ENCODE results near the gene MAD1L1.

The MAD1L1 gene

DNA sequence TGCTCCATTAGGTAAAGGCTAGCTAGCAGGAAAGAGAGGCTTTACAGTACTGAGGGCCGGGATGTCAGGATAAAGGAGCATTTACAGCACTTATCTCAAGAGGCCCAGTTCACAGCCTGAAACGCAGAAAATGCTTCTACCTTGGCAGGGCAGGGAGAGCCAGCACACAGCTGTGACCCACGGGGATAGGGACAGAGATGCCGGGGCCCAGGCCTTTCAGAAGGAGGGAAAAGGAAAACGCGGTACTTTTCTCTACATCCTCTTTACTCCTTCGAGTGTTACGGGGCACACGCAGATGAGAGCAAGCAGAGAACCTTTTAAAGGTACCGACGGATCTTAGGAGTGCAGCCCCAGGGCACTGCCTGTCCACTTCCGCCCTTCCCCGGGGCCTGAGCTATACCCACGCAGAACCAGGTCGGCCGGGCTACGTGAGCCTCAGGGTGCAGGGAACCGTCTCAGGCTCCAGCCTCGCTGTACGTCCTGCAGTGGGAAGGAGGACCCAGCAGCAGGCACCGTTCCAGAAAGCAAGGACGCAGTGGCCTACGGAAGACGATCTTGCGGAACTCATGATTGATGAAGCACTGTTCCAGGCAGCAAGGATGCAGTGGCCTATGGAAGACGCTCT, 330.4 kb downstream of the MAD1L1 start:
- no peak overlapping the region for H3K4me3 ChIP-seq (ENCODE audit: low read length)
- DNase-seq (ENCODE audit: low read depth) = no peak
- TF ChIP-seq, protein P1, sequence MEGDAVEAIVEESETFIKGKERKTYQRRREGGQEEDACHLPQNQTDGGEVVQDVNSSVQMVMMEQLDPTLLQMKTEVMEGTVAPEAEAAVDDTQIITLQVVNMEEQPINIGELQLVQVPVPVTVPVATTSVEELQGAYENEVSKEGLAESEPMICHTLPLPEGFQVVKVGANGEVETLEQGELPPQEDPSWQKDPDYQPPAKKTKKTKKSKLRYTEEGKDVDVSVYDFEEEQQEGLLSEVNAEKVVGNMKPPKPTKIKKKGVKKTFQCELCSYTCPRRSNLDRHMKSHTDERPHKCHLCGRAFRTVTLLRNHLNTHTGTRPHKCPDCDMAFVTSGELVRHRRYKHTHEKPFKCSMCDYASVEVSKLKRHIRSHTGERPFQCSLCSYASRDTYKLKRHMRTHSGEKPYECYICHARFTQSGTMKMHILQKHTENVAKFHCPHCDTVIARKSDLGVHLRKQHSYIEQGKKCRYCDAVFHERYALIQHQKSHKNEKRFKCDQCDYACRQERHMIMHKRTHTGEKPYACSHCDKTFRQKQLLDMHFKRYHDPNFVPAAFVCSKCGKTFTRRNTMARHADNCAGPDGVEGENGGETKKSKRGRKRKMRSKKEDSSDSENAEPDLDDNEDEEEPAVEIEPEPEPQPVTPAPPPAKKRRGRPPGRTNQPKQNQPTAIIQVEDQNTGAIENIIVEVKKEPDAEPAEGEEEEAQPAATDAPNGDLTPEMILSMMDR (conservative IDR thresholded peaks at IDR 0.05; ENCODE audit: low read length) = no peak

- H3K4me3 ChIP-seq (ENCODE audit: low read length) = no peak overlapping the region
- DNase-seq (ENCODE audit: low read depth) = no peak
- TF ChIP-seq, protein P1 (conservative IDR thresholded peaks at IDR 0.05; ENCODE audit: low read length) = no peak
Measured at GRCh38 chr7:1901431-1902210, 331.1 kb downstream of the MAD1L1 start.

- TF ChIP-seq, protein P1 (conservative IDR thresholded peaks at IDR 0.05; ENCODE audit: low read length) = no peak
- DNase-seq (ENCODE audit: low read depth) = no peak
- no peak overlapping the region for H3K4me3 ChIP-seq (ENCODE audit: low read length)
Measured at GRCh38 chr7:1900847-1901246, 331.9 kb downstream of the MAD1L1 start.

GRCh38 chr7:1899951-1900762, 332.6 kb downstream of the MAD1L1 start:
- no peak for DNase-seq (ENCODE audit: low read depth)
- H3K4me3 ChIP-seq (ENCODE audit: low read length) = no peak overlapping the region
- TF ChIP-seq, protein P1 (conservative IDR thresholded peaks at IDR 0.05; ENCODE audit: low read length) = no peak

DNA sequence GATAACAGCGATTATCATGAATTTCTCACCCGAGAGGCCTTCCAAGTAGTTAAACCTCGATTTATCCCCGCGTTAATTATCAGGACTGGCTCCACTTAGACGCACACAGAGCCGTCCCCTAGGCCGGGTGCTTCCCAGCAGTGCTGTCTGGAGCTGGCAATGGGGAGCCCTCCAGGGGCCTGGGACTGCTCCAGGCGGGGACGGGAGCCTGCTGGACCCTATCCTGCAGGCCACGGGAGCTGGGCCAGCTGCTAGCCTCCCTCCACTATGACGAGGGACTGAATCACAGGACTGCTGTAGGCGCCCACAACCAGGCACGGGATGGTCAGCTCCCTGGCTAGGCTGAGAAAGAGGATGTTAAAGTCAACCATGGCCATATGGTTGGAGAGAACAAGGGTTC, 333.5 kb downstream of the MAD1L1 start:
- no peak overlapping the region for H3K4me3 ChIP-seq (ENCODE audit: low read length)
- TF ChIP-seq, protein P1 (conservative IDR thresholded peaks at IDR 0.05; ENCODE audit: low read length) = no peak
- peak; percentile 85 for DNase-seq (ENCODE audit: low read depth)

- no peak overlapping the region for H3K4me3 ChIP-seq (ENCODE audit: low read length)
- DNase-seq (ENCODE audit: low read depth) = no peak
- TF ChIP-seq, protein P1 (conservative IDR thresholded peaks at IDR 0.05; ENCODE audit: low read length) = no peak
Measured at GRCh38 chr7:1898628-1899185, 334.0 kb downstream of the MAD1L1 start.
